C4-2B (cell line): ENCODE data around the gene INSR.
"Not testable (repeated sequence)": the region's sequence is repeated elsewhere in the genome, so short reads cannot be mapped to it uniquely, and the experiment has no call there.

Experiments used
- H3K27ac ChIP-seq: fragments of 450-650 bp; 2 replicates; pipeline ENCODE4 v1.5.1; 2017
- ZFX ChIP-seq: fragments of 450-650 bp; IDR thresholded peaks from 2 replicates; pipeline ENCODE4 v1.6.1; 2017
- TF ChIP-seq, protein P1 (sequence below): fragments of 450-650 bp; conservative IDR thresholded peaks from 2 replicates; pipeline ENCODE4 v1.5.1; 2017; ENCODE audit warnings: mild to moderate bottlenecking

INSR gene

DNA sequence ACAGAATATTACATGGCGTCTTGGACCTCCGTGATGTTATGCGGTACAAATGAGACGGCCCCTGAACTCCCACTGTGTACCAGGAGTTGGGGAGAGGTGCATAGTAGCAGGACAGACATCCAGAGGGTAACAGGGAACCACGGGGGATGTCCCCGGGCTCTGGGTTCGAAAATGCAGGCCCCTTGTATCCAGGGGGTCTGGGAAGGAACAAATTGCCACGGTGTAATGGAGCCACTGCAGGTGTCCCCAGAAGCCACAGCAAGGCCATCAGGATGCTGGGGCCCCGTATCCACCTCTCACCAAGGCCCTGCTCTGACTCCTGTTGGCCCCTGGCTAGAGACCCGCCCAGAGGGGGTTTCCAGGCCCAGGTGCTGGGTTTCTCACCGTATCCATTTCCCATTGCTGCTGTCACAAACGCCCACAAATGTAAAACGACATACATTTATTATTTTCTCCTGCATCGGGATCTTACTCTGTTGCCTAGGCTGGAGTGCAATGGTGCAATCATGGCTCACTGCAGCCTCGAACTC is 77.8 kb downstream of the INSR start:
- TF ChIP-seq, protein P1, sequence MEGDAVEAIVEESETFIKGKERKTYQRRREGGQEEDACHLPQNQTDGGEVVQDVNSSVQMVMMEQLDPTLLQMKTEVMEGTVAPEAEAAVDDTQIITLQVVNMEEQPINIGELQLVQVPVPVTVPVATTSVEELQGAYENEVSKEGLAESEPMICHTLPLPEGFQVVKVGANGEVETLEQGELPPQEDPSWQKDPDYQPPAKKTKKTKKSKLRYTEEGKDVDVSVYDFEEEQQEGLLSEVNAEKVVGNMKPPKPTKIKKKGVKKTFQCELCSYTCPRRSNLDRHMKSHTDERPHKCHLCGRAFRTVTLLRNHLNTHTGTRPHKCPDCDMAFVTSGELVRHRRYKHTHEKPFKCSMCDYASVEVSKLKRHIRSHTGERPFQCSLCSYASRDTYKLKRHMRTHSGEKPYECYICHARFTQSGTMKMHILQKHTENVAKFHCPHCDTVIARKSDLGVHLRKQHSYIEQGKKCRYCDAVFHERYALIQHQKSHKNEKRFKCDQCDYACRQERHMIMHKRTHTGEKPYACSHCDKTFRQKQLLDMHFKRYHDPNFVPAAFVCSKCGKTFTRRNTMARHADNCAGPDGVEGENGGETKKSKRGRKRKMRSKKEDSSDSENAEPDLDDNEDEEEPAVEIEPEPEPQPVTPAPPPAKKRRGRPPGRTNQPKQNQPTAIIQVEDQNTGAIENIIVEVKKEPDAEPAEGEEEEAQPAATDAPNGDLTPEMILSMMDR: no peak
- TF ChIP-seq ZFX: no peak
- no peak overlapping the region for H3K27ac ChIP-seq

DNA sequence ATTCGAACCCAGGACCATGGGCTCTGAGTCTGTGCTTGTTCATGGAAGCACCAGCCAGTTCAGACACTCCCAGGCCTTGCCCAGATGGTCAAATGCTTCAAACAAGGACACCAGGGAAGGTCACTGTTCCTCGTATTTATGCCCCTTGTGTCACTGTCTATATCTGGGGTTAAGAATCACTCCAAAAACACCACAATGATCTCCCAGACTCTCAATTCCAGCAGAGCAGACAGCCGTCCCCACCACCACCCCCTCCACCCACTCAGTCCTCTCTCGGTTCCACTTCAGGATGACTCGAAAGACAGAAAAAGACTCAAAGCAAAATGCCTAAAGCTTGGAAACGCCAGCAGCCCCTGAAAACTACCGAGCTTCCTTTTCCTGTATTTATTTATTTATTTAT is 79.0 kb downstream of the INSR start:
- H3K27ac ChIP-seq: no peak overlapping the region
- TF ChIP-seq, protein P1: no peak
- TF ChIP-seq ZFX: no peak

DNA sequence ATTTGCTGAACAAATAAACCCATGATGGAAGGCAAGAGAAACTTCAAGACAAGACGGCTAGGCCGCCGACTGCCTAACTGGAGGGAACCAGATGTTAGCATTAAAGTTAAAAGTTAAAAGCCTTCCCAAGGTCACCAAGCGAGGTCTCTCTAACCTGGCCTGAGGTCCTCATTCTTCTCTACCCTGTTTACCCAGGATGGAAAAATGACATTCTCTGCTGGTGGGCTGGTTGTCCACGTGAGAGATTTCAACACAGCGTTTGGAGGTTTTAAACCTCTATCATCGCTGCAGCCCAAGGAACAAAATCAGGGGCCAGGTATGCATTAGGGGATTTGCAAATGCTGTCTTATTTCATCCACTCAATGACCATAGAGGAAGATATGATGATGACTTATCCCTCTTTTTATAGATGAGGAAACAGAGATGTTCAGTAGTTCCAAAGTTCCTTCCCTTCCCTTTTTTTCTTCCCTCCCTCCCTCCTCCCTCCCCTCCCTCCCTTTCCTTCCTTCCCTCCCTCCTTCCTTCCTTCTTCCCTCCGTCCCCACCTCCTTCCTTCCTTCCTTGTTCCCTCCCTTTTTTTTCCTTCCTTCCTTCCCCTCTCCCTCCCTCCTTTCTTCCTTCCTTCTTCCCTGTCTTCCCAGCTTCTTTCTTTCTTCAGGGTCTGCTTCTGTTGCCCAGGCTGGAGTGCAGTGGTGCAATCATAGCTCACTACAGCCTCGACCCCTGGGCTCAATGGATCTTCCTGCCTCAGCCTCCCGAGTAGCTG is 79.7 kb downstream of the INSR start:
- no peak overlapping the region for H3K27ac ChIP-seq
- TF ChIP-seq ZFX: no peak
- TF ChIP-seq, protein P1: no peak

DNA sequence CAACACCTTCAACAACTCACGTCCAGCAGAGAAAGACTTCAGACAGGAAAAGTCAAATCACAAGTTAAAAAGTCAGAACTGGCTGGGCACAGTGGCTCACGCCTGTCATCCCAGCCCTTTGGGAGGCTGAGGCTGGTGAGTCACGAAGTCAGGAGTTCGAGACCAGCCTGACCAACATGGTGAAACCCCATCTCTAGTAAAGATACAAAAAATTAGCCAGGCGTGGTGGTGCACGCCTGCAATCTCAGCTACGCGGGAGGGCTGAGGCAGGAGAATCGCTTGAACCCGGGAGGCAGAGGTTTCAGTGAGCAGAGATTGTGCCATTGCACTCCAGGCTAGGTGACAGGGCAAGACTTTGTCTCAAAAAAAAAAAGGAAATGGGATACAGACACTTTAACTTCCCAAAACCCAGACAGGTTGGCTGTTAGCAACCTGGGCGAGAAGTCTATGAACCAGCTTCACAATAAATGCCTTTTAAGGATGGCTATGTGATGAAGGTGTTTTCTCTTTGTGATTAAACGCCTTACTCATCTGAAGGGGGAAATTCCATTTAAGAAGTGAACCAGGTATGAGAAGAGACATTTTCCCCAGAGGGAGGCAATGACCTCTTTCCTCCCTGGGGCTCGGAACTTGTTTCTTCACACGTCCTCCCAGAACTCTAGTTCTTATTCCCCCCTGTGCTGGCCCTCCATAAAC is 80.4 kb downstream of the INSR start:
- H3K27ac ChIP-seq: no peak overlapping the region
- TF ChIP-seq ZFX: no peak
- TF ChIP-seq, protein P1: no peak

DNA sequence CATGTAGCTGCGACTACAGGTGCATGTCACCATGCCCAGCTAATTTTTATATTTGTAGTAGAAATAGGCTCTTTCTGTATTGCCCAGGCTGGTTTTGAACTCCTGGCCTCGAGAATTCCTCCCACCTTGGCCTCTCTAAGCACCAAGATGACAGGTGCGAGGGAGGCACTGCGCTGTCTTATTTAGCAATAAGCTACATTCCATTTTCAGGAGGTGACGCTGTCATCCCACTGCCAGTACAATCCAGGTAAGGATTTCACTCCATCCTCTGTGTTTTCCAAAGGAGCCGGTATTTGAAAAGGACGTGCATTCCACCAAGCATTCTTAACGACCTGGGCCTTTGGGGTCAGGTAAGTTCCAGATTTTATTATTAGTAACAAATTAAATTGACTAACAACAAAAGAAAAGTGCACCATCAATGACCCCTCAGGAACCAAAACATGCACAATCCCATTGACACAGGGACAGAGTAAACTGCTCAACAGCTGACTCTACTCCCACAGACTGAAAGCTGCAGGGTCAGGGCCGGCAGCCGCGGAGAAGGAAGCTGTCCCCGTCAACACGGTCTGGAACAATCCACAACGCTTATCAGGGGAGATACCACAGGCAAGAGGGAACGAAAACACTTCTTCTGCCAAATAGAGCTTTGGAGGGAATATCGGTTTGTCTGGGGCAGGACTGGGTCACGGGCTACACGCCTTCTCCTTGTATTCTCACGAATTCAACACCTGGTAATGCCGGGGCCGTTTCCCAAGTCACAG is 82.8 kb downstream of the INSR start:
- TF ChIP-seq ZFX: no peak
- TF ChIP-seq, protein P1: no peak
- no peak overlapping the region for H3K27ac ChIP-seq

DNA sequence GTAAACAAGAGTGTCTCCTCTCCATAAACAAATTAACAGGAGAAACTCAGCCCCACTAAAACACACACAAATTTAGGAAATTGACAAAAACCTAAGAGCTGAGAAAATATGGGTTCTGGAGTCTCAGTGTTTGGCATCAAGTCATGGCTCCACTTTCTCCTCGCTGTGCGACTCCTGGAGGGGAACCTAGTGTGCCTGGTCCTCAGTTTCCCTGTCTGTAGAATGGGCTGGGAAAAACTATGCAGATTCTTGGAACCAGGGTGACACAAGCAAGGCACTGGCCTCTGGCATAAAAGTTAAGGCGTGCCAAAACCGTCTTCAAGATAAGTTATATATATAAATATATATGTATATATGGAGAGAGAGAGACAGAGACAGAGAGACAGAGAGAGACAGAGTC is 83.9 kb downstream of the INSR start:
- H3K27ac ChIP-seq: no peak overlapping the region
- TF ChIP-seq, protein P1: no peak
- TF ChIP-seq ZFX: no peak

DNA sequence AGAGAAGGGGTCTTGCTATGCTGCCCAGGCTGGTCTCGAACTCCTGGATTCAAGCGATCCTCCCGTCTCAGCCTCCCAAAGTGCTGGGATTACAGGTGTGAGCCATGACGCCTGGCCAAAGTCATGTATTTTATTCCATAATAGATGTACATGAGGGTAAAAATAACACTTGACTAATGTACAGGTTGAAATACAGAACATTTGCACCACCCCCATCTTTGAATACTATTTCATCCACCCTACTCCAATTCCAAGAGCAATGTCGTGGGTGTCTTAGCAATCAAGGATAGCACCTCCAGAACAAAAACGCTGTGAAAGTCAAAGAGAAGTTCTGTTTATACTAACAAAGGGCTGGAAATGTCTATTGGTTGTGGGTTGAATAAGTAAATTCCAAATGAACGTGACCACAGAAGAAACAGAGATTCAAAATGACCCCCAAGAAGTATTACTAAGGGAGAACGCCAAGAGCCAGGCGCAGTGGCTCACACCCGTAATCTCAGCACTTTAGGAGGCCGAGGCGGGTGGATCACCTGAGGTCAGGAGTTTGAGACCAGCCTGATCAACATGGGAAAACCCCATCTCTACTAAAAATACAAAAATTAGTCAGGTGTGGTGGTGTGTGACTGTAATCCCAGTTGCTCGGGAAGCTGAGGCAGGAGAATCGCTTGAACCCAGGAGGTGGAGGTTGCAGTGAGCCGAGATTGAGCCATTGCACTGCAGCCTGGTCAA is 84.5 kb downstream of the INSR start:
- H3K27ac ChIP-seq: not testable (repeated sequence)

DNA sequence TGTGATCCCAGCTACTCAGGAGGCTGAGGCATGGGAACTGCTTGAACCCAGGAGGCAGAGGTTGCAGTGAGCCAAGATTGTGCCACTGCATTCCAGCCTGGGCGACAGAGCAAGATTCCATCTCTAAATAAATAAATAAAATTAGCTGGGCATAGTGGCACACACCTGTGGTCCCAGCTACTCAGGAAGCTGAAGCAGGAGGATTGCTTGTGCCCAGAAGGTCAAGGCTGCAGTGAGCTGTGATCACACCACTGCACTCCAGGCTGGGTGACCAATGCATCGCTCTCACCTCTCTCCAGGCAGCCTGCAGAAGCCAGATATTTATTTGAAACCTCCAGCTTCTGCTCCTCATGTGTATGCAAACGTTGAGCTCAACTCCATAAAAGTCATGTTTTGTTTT is 85.2 kb downstream of the INSR start:
- H3K27ac ChIP-seq: not testable (repeated sequence)
